ENCODE results near the gene CD55.

CD55 gene, protein sequence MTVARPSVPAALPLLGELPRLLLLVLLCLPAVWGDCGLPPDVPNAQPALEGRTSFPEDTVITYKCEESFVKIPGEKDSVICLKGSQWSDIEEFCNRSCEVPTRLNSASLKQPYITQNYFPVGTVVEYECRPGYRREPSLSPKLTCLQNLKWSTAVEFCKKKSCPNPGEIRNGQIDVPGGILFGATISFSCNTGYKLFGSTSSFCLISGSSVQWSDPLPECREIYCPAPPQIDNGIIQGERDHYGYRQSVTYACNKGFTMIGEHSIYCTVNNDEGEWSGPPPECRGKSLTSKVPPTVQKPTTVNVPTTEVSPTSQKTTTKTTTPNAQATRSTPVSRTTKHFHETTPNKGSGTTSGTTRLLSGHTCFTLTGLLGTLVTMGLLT

DNA sequence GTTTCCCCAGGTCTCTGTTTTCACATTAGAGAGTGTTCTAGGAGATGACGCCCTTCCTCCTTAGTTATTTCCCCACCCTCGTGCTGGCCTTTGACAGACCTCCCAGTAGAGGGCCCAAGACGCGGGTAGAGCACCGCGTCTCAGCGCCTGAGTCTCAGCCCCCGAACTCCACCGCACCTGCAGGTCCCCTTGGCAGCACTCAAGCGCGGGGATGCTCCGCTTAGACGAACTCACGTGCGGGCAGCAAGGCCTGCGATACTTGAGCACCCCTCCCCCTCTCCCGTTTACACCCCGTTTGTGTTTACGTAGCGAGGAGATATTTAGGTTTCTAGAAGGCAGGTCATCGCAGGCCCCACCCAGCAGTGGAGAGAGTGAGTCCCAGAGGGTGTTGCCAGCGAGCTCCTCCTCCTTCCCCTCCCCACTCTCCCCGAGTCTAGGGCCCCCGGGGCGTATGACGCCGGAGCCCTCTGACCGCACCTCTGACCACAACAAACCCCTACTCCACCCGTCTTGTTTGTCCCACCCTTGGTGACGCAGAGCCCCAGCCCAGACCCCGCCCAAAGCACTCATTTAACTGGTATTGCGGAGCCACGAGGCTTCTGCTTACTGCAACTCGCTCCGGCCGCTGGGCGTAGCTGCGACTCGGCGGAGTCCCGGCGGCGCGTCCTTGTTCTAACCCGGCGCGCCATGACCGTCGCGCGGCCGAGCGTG, at the start of gene CD55:
Gene CD55, plus strand, starts transcription at position 600 of the 711 bp plus-strand sequence. Its CDS starts 88 bp downstream, at position 688.
- Mint-ChIP-seq H3K4me1 (peaks cover 46% of the 10 kb centered on the region), H3K4me3 (peak within 1 kb of the TSS; percentile 97)

DNA sequence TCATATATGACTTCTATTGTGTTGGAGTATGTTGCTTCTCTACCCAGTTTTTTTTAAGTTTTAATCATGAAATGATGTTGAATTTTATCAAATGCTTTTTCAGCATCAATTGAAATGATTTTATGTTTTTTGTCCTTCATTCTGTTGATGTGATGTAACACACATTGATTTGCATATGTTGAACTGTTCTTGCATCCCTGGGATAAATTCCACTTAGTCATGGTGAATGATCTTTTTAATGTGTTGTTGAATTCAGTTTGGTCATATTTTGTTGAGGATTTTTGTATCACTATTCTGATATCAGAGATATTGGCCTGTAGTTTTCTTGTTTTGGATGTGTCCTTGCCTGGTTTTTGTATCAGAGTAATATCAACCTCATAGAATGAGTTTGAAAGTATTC, 46.6 kb upstream of the CD55 start:
- no peaks in the 10 kb centered on the region for H3K27me3 Mint-ChIP-seq
- DNase-seq (no peak), ATAC-seq (no peak)
- H3K4me1 Mint-ChIP-seq = peaks cover 16% of the 10 kb centered on the region
- no peaks in the 10 kb centered on the region for H3K36me3 Mint-ChIP-seq (ENCODE audit: low read depth)
- no peak overlapping the region for H3K27ac Mint-ChIP-seq
- H3K4me3 Mint-ChIP-seq = no peak overlapping the region
- H3K9me3 Mint-ChIP-seq = peaks cover 23% of the 10 kb centered on the region

More for the DNA sequence above, at the start of gene CD55:
- peak within 1 kb of the TSS; percentile 99 for H3K27ac Mint-ChIP-seq
- no peaks in the 10 kb centered on the region for H3K9me3 Mint-ChIP-seq
- ATAC-seq = peak; percentile 96
- DNase-seq = peak; percentile 98
- H3K27me3 Mint-ChIP-seq = peaks cover 2% of the 10 kb centered on the region
- H3K36me3 Mint-ChIP-seq (ENCODE audit: low read depth) = peaks cover 40% of the 10 kb centered on the region

DNA sequence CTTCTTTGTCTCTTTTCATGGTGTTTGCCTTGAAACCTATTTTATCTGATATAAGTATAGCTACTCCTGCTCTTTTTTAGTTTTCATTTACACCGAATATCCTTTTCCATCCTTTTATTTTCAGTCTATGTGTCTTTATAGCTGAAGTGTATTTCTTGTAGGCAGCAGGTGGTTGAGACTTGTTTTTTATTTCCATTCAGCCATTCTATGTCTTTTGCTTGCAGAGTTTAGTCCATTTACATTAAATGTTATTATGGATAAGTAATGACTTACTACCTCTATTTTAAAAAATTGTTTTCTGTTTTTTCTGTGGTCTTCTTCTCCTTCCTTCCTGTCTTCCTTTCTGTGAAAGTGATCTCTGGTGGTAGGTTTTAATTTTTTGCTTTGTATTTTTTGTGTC, 45.0 kb upstream of the CD55 start:
- Mint-ChIP-seq H3K27me3 (no peaks in the 10 kb centered on the region), H3K36me3 (ENCODE audit: low read depth) (no peaks in the 10 kb centered on the region), H3K4me3 (no peak overlapping the region), H3K9me3 (peaks cover 23% of the 10 kb centered on the region), H3K4me1 (peaks cover 24% of the 10 kb centered on the region), H3K27ac (no peak overlapping the region)
- DNase-seq = no peak
- no peak for ATAC-seq

DNA sequence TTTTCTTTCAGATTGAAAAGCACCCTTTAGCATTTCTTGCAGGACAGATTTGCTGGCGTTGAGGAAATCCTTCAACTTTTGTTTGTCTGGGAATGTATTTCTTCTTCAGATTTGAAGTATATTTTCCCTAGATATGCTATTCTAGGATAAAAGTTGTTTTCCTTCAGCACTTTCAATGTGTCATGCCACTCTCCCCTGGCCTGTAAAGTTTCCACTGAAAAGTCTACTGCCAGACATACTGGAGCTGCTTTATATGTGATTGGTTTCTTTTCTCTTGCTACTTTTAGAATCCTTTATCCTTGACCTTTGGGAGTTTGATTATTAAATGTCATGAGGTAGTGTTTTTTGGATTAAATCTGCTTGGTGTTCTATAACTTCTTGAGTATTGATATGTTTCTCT, 44.2 kb upstream of the CD55 start:
- Mint-ChIP-seq H3K9me3 (peaks cover 23% of the 10 kb centered on the region), H3K4me3 (no peak overlapping the region), H3K36me3 (ENCODE audit: low read depth) (no peaks in the 10 kb centered on the region), H3K27me3 (no peaks in the 10 kb centered on the region), H3K27ac (no peak overlapping the region), H3K4me1 (peaks cover 32% of the 10 kb centered on the region)
- ATAC-seq = no peak
- no peak for DNase-seq

DNA sequence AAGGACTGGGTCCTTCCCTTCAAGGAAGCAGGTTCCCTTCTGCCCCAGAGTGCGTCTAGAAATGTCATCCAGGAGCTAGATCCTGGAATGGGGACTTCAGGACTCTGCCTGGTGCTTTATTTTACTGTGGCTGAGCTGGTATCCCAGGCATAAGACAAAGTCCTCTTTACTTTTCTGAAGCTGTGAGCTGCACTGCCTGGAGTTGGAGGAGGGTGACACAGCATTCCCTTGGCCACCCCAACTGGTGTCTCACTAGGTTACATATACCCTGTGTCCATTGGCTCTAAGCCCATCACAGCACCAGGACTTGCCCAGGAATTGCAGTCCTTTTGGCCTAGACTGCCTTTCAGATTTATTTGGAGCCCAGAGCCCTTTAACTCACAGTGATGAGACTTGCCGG, 41.8 kb upstream of the CD55 start:
- Mint-ChIP-seq H3K4me1 (peaks cover 54% of the 10 kb centered on the region), H3K9me3 (peaks cover 17% of the 10 kb centered on the region), H3K27me3 (no peaks in the 10 kb centered on the region), H3K4me3 (no peak overlapping the region), H3K36me3 (ENCODE audit: low read depth) (no peaks in the 10 kb centered on the region), H3K27ac (no peak overlapping the region)
- DNase-seq = no peak
- no peak for ATAC-seq

DNA sequence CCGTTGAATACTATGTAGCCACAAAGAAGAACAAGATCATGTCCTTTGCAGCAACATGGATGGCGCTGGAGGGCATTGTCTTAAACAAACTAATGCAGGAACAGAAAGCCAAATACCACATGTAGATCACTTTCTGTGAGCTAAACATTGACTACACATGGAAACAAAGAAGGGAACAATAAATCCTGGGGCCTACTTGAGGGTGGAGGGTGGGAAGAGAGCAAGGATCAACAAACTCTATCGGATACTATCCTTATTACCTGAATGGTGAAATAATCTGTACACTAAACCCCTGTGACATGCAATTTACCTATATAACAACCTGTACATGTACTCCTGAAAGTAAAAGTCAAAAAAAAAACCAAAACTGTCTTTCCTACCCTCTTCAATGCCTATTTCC, 40.8 kb upstream of the CD55 start:
- ATAC-seq (no peak), DNase-seq (no peak)
- Mint-ChIP-seq H3K27ac (no peak overlapping the region), H3K36me3 (ENCODE audit: low read depth) (no peaks in the 10 kb centered on the region), H3K9me3 (peaks cover 6% of the 10 kb centered on the region), H3K27me3 (no peaks in the 10 kb centered on the region), H3K4me1 (peaks cover 57% of the 10 kb centered on the region), H3K4me3 (no peak overlapping the region)

DNA sequence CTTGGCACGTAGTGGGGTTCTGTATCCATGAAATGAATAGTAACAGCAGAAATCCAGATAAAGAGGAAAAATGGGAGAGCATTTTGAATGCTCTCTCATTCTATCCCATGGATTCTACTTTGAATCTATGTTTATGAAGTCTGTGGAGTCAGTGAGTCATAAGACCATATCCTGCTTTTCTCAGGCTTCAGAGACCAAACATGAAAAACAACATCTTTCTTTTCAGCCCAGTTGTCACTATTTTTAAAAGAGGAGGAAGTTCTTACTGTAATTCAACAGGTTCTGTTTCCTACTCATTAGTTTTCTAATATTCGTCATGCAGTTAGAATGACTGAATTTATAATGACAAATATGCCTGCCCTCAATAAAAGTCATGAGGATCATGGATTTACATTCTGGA, 39.4 kb upstream of the CD55 start:
- DNase-seq (no peak), ATAC-seq (no peak)
- no peak overlapping the region for H3K4me3 Mint-ChIP-seq
- peaks cover 52% of the 10 kb centered on the region for H3K4me1 Mint-ChIP-seq
- no peaks in the 10 kb centered on the region for H3K9me3 Mint-ChIP-seq
- H3K27ac Mint-ChIP-seq = peak overlapping the region; percentile 50
- no peaks in the 10 kb centered on the region for H3K27me3 Mint-ChIP-seq
- no peaks in the 10 kb centered on the region for H3K36me3 Mint-ChIP-seq (ENCODE audit: low read depth)

DNA sequence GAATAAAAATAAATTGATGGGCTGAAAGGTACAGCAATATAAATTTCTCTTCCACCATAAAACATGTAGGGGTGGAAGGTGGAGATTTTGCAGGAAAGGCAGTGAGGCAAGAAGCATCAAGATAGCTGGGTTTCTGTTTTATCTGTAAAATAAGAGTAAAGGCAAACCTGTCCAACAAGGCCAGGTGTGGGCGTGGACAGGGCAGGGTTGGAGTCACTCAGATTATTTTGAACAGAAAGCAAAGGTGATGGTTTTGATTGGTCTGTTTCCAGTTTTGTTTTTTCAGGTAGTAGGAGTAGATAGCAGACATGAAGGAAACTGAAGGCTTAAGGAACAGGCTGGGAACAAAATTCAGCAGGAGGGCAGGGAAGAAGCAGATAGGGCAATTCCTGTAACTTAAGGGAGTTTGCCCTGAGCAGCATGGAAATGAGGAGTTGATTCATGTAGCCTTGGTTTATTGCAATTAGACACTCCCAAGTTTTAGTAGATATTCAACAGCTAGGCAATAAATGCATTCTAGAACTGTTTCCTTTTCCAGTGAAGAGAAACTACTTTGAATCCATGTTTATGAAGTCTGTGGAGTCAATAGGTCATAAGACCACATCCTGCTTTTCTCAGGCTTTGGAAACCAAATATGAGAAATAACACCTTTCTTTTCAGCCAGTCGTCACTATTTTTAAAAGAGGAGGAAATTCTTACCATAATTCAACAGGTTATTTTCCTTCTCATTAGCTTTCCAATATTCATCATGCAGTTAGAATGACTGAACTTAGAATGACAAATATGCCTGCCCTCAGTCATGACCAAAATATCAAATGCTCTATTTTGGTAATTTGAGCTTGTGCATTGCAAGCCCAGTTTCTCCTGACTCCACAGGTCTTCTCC, 38.7 kb upstream of the CD55 start:
- H3K9me3 Mint-ChIP-seq = no peaks in the 10 kb centered on the region
- peaks cover 45% of the 10 kb centered on the region for H3K4me1 Mint-ChIP-seq
- no peaks in the 10 kb centered on the region for H3K36me3 Mint-ChIP-seq (ENCODE audit: low read depth)
- peak overlapping the region; percentile 50 for H3K27ac Mint-ChIP-seq
- H3K27me3 Mint-ChIP-seq = no peaks in the 10 kb centered on the region
- H3K4me3 Mint-ChIP-seq = no peak overlapping the region
- DNase-seq (no peak), ATAC-seq (no peak)

DNA sequence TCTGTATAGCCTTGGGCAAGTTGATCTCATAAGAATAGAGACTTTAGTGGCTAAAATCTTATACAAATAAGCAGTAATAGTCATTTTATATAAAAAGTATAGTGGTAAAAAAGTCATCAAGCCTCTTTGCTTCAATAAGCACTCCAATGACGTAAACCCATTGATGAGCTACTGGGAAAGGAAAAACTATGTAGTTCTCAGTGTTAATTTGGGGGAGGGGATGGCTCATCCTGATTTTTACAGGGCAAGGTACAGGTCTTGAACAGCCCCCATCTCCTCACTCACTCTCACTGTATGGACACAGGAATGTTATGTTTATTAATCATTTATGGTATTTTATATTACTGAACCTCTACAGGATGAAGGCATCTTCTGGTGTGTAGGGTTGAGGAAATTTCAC, 38.1 kb upstream of the CD55 start:
- DNase-seq (no peak), ATAC-seq (no peak)
- no peaks in the 10 kb centered on the region for H3K36me3 Mint-ChIP-seq (ENCODE audit: low read depth)
- peaks cover 43% of the 10 kb centered on the region for H3K4me1 Mint-ChIP-seq
- H3K27ac Mint-ChIP-seq = no peak overlapping the region
- H3K9me3 Mint-ChIP-seq = no peaks in the 10 kb centered on the region
- H3K27me3 Mint-ChIP-seq = no peaks in the 10 kb centered on the region
- H3K4me3 Mint-ChIP-seq = no peak overlapping the region

DNA sequence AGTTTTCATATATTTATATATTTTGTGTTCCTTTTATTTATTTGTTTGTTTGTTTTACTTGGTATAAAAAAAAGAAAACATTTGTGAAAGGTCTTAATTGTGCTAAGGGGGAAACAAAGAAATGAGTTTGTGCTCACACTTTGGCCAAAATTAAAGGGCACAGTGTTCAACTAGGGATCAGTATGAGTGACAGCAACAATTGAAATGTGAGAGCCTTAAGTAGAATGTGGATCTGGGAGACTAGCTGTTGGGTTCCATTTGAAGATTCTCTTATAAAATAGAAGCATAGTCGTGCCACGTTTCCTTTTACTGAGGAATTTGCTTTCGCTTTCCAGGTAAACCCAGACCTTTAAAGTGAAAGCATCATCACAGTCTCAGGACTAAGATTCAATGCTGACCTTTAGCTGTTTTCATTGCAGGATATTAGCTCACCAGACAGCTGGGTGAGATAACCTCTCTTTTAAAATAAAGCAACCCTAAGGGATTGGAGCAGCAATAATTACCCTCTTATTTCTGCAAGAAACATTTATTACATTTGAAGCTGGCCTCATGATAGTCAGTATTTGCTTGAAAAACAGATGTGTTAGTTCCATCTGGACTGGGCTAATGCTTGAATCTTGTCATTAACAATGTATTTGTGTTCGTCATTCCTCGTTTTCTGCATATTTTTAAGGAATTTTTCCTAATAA, 37.1 kb upstream of the CD55 start:
- Mint-ChIP-seq H3K36me3 (ENCODE audit: low read depth) (no peaks in the 10 kb centered on the region), H3K4me3 (no peak overlapping the region), H3K27ac (no peak overlapping the region), H3K27me3 (no peaks in the 10 kb centered on the region), H3K9me3 (no peaks in the 10 kb centered on the region), H3K4me1 (peaks cover 43% of the 10 kb centered on the region)
- DNase-seq (no peak), ATAC-seq (no peak)

DNA sequence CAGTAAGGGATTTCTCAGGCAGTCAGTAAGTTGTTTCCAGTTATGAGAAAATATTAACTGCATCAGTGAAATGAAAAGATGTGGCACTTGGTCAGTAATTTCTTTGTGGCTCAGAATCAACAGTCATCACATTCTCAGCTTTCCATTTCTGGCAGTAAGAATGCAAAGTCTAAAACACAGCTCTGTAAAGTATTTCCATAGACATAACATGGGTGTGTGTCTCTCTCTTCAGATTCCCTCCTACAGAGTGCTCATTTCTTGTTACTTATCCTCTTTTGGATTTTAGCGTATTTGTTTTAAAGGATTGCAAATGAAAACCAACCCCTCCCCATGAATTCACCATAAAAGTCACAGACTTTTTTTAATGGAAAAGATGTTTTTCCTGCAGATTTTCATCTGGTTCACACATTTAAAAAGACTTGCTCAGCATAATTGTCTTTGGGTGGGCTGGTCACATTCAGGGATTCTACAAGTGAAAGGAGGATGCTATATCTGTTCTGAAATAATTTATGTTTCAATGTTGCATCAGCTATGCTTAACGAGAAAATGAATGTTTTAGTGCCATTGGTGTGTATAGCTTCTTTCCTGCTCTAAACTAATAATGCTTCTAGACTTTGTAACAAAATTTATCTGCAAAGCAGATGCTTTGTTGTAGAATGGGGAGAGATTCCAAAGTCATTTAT, 34.6 kb upstream of the CD55 start:
- Mint-ChIP-seq H3K36me3 (ENCODE audit: low read depth) (peaks cover 5% of the 10 kb centered on the region), H3K4me1 (peaks cover 30% of the 10 kb centered on the region), H3K27me3 (no peaks in the 10 kb centered on the region), H3K4me3 (no peak overlapping the region), H3K27ac (no peak overlapping the region), H3K9me3 (peaks cover 11% of the 10 kb centered on the region)
- ATAC-seq (no peak), DNase-seq (no peak)

DNA sequence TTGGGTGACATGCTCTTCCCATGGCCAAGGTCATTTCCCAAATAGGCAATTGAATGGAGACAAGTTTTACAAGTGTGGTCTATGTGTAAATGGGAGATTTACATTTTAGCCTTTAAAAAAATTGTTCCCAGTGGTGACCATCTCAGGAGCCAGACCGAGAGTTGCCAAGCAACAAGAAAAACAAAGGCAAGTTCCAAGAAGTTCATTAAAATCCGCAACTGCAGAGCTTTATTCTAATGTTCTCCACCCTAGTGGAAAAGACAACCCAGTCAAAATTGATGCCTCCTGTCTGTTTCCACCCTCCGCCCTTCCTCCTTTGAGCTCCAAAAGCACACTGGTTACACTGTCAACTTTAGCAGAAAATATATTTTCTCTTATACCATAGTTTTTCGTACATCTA, 33.2 kb upstream of the CD55 start:
- ATAC-seq = no peak
- Mint-ChIP-seq H3K27me3 (no peaks in the 10 kb centered on the region), H3K4me3 (no peak overlapping the region), H3K9me3 (peaks cover 20% of the 10 kb centered on the region), H3K36me3 (ENCODE audit: low read depth) (peaks cover 7% of the 10 kb centered on the region), H3K4me1 (peaks cover 17% of the 10 kb centered on the region), H3K27ac (no peak overlapping the region)
- no peak for DNase-seq

DNA sequence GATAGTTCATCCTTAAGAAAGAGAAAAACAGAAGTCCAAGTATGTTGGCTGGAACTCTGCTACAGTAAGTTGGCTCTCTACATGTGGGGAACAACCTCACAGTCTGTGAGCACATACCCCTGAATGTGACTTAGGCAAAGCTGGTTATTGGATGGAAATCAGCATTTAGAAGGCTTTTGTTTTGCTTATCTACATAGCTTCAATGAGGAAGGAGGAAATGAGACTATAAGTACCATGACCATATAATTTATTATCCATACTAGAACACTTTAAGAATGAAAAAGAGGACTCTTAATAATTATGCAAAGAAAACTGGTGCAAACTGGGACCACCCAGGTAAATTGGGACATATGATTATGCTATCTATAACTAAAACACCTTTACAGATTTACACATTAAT, 31.7 kb upstream of the CD55 start:
- no peak overlapping the region for H3K4me3 Mint-ChIP-seq
- DNase-seq = no peak
- peaks cover 20% of the 10 kb centered on the region for H3K9me3 Mint-ChIP-seq
- H3K36me3 Mint-ChIP-seq (ENCODE audit: low read depth) = peaks cover 7% of the 10 kb centered on the region
- no peak for ATAC-seq
- H3K27me3 Mint-ChIP-seq = no peaks in the 10 kb centered on the region
- no peak overlapping the region for H3K27ac Mint-ChIP-seq
- peaks cover 4% of the 10 kb centered on the region for H3K4me1 Mint-ChIP-seq

DNA sequence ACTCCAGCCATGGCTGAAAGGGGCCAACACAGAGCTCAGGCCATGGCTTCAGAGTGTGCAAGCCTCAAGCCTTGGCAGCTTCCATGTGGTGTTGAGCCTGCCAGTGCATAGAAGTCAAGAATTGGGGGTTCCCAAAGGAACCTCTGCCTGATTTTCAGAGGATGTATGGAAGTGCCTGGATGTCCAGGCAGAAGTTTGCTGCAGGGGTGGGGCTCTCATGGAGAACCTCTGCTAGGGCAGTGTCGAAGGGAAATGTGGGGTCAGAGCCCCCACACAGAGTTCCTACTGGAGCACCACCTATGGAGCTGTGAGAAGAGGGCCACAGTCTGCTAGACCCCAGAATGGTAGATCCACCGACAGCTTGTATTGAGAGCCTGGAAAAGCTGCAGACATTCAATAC, 29.8 kb upstream of the CD55 start:
- ATAC-seq (no peak), DNase-seq (no peak)
- no peak overlapping the region for H3K4me3 Mint-ChIP-seq
- peaks cover 7% of the 10 kb centered on the region for H3K36me3 Mint-ChIP-seq (ENCODE audit: low read depth)
- no peaks in the 10 kb centered on the region for H3K27me3 Mint-ChIP-seq
- H3K4me1 Mint-ChIP-seq = no peaks in the 10 kb centered on the region
- H3K9me3 Mint-ChIP-seq = peaks cover 20% of the 10 kb centered on the region
- no peak overlapping the region for H3K27ac Mint-ChIP-seq
